Esophagus squamous epithelium (tissue), 5 donors: ENCODE data around the gene F12. TPM values are rescaled to one million over a fixed set of nuclear protein-coding genes. Genes with fewer than 3 reads are reported as not detected.

Experiments
- DNase-seq: peaks from one replicate; lab custom pipeline; 2025; lab: John Stamatoyannopoulos, UW
- H3K27ac ChIP-seq, 4 donors: fragments of 200-600 bp; sonication (generic); one replicate each; pipeline ENCODE4 v1.5.1; 2016 to 2019; ENCODE audit warnings: mild to moderate bottlenecking in 1 of 4
- H3K27me3 ChIP-seq, 4 donors: fragments of 200-600 bp; sonication (generic); 1 replicate in 3 of 4; 2 replicates in 1 of 4; pipeline versions ENCODE4 v1.5.1 to v1.6.0; 2017 to 2021; ENCODE audit warnings: antibody characterized with exemption in 1 of 4
- H3K36me3 ChIP-seq, 3 donors: fragments of 200-600 bp; sonication (generic); one replicate each; pipeline ENCODE4 v1.5.1; 2016 to 2019
- H3K4me1 ChIP-seq, 3 donors: fragments of 200-600 bp; sonication (generic); one replicate each; pipeline ENCODE4 v1.5.1; 2017 to 2019
- H3K4me3 ChIP-seq, 4 donors: fragments of 200-600 bp; sonication (generic); 1 replicate in 3 of 4; 2 replicates in 1 of 4; pipeline ENCODE4 v1.5.1; 2016 to 2019; ENCODE audit warnings: mild to moderate bottlenecking in 2 of 4, moderate library complexity in 1 of 4
- H3K9me3 ChIP-seq, 3 donors: fragments of 200-600 bp; sonication (generic); one replicate each; pipeline ENCODE4 v1.5.1; 2016 to 2019
- POLR2A ChIP-seq, 4 donors: fragments of 450-650 bp; IDR thresholded peaks; one replicate each; pipeline ENCODE4 v1.6.1; 2017; ENCODE audit warnings: antibody characterized with exemption in 4 of 4, mild to moderate bottlenecking in 4 of 4, moderate library complexity in 3 of 4
- WGBS, 2 donors: methylation state at CpG; one replicate each; pipeline ENCODE4 v1.1.5; 2018; 5-methylcytosine and 5-hydroxymethylcytosine counted together
- intact Hi-C: fragments of 100-400 bp; cut with DNase I; formaldehyde crosslinking; loops from one replicate; pipeline ENCODE4 v1.15.0; 2022
- total RNA-seq, 4 donors: library from RNA; depleted of rRNA; stranded (reverse); fragments of >200 nt; gene quantifications; one replicate each; pipeline ENCODE4 v1.1.0, GENCODE V29; 2016
- TF ChIP-seq, protein P1 (sequence below), 6 experiments: fragments of 450-650 bp in 4 of 6; fragments of 200-600 bp in 2 of 6; sonication (generic) in 2 of 6; IDR thresholded peaks; one replicate each; pipeline ENCODE4 v1.5.1; 2016 to 2019; ENCODE audit warnings: antibody characterized with exemption in 6 of 6, mild to moderate bottlenecking in 4 of 6, moderate library complexity in 4 of 6
- donor health status: DM: yes; HTN: yes; CAD: no.

F12 gene
- total RNA-seq, 4 donors from 2014 or later: 10.7 to 25.4 (median 19.6) TPM

DNA sequence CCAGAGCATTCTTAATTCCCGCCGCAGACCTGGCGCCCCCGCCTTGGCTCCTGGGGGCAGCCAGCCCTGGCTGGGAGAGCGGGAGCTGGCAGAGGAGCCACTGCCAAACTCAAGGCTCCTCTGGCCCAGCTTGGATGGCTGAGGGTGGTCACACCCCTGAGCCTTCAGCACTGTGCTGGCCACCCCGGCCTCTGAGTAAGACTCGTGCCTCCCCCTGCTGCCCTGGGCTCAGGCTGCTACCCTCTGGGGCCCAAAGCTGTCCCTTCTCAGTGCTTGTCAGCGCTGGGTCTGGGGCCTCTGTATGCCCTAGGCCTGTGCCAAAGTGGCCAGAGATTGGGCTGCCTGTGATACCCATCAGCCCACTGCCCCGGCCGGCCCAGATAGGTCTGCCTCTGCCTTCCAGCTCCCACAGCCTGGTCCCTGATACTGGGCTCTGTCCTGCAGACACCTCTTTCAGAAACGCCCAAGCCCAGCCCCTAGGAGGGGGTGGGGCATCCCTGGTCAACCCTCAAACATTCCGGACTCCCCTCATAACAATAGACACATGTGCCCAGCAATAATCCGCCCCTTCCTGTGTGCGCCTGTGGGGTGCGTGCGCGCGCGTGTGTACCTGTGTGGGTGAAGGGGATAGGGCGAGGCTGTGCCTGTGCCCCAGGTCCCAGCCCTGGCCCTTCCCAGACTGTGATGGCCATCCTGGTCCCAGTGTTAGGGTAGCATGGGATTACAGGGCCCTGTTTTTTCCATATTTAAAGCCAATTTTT is 32.9 kb upstream of the F12 start:
- 72% methylated on average over 13 of the region's 20 CpGs; no CpG with 5 or more reads in 1 of the 2 donors for WGBS, 2 donors
- no peak for DNase-seq

DNA sequence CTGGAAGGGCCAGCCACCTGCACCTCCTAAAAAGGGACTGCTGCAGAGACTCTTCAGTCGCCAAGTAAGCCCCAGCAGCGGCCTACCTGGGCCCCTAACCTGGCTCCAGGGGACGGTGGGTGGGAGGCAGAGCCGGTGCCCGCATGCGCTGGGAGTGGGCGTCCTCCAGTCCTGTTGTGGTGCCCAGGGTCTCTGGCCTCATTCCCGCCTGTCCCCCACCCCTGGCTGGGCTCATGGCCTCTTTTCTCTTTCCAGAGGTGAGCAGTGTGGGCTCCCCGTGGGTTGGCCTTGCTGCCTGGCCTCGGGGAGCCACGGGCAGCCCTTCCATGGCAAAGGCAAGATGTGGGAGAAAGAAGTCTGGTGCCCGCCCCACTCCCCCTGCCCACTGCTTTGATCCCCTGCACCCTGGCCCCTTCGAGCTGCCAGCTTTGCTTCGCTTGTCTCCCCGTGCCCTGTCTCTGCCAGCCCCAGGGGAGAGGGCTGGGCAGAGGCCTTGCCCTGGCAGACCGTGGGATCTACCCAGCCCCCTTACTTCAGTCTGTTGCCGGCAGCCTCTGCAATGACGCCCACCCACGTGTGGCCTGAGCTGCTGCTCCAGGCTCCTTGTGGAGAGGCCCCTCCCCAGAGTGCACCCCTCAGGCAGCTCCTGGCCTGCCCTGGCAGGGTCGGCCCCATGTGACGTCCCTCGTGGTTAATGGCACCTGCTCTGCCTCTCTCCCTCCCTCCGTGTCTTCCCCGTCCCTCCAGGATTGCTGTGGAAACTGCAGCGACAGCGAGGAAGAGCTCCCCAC is 31.8 kb upstream of the F12 start:
- TF ChIP-seq POLR2A (IDR thresholded peaks at IDR 0.05): no peak
- TF ChIP-seq, protein P1, sequence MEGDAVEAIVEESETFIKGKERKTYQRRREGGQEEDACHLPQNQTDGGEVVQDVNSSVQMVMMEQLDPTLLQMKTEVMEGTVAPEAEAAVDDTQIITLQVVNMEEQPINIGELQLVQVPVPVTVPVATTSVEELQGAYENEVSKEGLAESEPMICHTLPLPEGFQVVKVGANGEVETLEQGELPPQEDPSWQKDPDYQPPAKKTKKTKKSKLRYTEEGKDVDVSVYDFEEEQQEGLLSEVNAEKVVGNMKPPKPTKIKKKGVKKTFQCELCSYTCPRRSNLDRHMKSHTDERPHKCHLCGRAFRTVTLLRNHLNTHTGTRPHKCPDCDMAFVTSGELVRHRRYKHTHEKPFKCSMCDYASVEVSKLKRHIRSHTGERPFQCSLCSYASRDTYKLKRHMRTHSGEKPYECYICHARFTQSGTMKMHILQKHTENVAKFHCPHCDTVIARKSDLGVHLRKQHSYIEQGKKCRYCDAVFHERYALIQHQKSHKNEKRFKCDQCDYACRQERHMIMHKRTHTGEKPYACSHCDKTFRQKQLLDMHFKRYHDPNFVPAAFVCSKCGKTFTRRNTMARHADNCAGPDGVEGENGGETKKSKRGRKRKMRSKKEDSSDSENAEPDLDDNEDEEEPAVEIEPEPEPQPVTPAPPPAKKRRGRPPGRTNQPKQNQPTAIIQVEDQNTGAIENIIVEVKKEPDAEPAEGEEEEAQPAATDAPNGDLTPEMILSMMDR (IDR thresholded peaks at IDR 0.05): no peak
- peaks cover 17 to 56% (median 18%) of the 10 kb centered on the region in 3 donors for H3K36me3 ChIP-seq
- no peak for DNase-seq
- H3K27ac ChIP-seq: no peak overlapping the region
- H3K4me3 ChIP-seq: no peak overlapping the region
- H3K27me3 ChIP-seq: no peaks in the 10 kb centered on the region
- H3K4me1 ChIP-seq: peaks cover 2 to 34% (median 6%) of the 10 kb centered on the region in 3 donors
- no peaks in the 10 kb centered on the region for H3K9me3 ChIP-seq
- 60 to 75% methylated on average over 3 to 12 of the region's 26 CpGs for WGBS, 2 donors
- intact Hi-C loops: no loop called here

More for the DNA sequence above, 32.9 kb upstream of the F12 start:
- Histone ChIP-seq H3K9me3 (no peaks in the 10 kb centered on the region), H3K4me3 (no peak overlapping the region), H3K27me3 (peaks cover 0 to 9% (median 0%) of the 10 kb centered on the region in 4 donors), H3K27ac (no peak overlapping the region), H3K4me1 (peaks cover 12 to 45% (median 13%) of the 10 kb centered on the region in 3 donors), H3K36me3 (peaks cover 11 to 45% (median 14%) of the 10 kb centered on the region in 3 donors)
- TF ChIP-seq POLR2A (IDR thresholded peaks at IDR 0.05): no peak
- TF ChIP-seq, protein P1 (IDR thresholded peaks at IDR 0.05): no peak
- intact Hi-C loops: no loop called here

DNA sequence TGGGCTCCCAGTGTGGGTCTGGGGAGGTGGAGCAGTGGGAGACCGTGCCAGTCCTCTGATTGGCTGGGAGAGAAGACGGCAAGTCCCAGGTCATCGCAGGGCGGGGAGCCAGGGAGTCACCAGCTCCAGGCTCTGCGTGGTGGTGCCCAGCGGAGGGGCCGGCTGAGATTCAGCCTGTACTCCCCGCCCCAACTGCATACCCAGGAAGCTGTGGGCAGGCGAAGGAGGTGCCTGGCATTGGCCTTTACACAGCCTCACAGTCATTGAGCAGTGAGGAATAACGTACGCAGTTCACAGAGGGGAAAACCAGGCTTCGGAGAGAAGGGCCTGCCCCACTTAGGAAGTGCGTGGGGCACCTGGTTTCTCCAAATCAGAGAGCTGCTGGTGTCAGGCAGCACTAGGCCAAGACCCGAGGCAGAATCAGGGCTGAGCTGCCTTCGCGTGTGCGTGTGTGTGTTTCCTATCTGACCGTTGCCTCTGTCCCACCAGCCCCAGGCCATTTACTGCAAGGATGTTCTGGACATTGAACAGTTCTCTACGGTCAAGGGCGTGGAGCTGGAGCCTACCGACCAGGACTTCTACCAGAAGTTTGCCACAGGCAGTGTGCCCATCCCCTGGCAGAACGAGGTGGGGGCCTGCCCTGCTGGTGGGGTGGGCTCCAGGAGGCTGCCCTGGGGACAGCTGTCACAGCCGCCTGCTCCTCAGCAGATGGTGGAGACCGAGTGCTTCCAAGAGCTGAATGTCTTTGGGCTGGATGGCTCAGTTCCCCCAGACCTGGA is 31.0 kb upstream of the F12 start:
- no peaks in the 10 kb centered on the region for H3K9me3 ChIP-seq
- WGBS, 2 donors: 70 to 89% methylated on average over 2 to 5 of the region's 24 CpGs
- H3K27ac ChIP-seq: no peak overlapping the region
- no peak for DNase-seq
- H3K4me1 ChIP-seq: peaks cover 0 to 26% (median 0%) of the 10 kb centered on the region in 3 donors
- intact Hi-C loops: no loop called here
- no peaks in the 10 kb centered on the region for H3K27me3 ChIP-seq
- no peak overlapping the region for H3K4me3 ChIP-seq
- TF ChIP-seq, protein P1 (IDR thresholded peaks at IDR 0.05): no peak
- TF ChIP-seq POLR2A (IDR thresholded peaks at IDR 0.05): no peak
- peaks cover 23 to 64% (median 23%) of the 10 kb centered on the region in 3 donors for H3K36me3 ChIP-seq

DNA sequence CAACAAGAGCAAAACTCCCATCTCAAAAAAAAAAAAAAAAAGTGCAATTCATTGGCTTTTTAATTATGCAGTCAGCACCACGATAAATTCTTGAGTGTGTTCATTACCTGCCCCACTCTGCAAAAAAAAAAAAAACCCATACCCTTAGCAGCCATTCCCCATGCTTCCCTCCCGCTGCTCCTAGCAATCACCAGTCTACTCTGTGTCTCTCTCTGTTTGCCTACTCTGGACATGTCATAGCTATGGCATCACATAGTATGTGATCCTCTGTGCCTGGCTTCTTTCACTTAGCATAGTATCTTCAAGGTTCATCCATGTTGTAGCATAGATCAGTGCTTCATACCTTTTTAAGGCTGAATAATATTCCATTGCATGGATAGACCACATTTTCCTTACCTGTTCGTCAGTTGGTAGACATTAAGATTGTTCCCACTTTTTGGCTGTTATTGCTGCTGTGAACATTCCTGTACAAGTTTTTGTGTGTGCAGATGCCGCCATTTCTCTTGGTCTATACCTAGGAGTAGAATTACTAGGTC is 30.2 kb upstream of the F12 start:
- Histone ChIP-seq H3K36me3 (peaks cover 31 to 72% (median 31%) of the 10 kb centered on the region in 3 donors), H3K4me3 (no peak overlapping the region), H3K27me3 (no peaks in the 10 kb centered on the region), H3K27ac (no peak overlapping the region), H3K4me1 (peaks cover 0 to 18% (median 0%) of the 10 kb centered on the region in 3 donors), H3K9me3 (no peaks in the 10 kb centered on the region)
- 90 to 96% methylated on average over 4 of the region's 4 CpGs for WGBS, 2 donors
- intact Hi-C loops: no loop called here
- DNase-seq: no peak
- TF ChIP-seq, protein P1 (IDR thresholded peaks at IDR 0.05): no peak
- TF ChIP-seq POLR2A (IDR thresholded peaks at IDR 0.05): no peak
